NCI-H345 (cell line): ENCODE results near the gene CPNE6.

Experiments used
- DNase-seq: peaks from one replicate; lab custom pipeline; 2025; lab: John Stamatoyannopoulos, UW

Gene CPNE6

GRCh38 chr14:24054646-24055045 lies 16.7 kb upstream of the CPNE6 start:
- no peak for DNase-seq

GRCh38 chr14:24055971-24056799 lies 15.2 kb upstream of the CPNE6 start:
- DNase-seq: no peak

GRCh38 chr14:24056800-24057184 lies 14.6 kb upstream of the CPNE6 start:
- no peak for DNase-seq

- no peak for DNase-seq
Measured at GRCh38 chr14:24057271-24057670, 14.1 kb upstream of the CPNE6 start.

GRCh38 chr14:24057867-24058259 lies 13.5 kb upstream of the CPNE6 start:
- no peak for DNase-seq

- peak; percentile 73 for DNase-seq
Measured at GRCh38 chr14:24058260-24058950, 13.0 kb upstream of the CPNE6 start.

- no peak for DNase-seq
Measured at GRCh38 chr14:24058951-24059475, 12.3 kb upstream of the CPNE6 start.

GRCh38 chr14:24059841-24060388 lies 11.4 kb upstream of the CPNE6 start:
- DNase-seq: no peak

GRCh38 chr14:24060443-24060842 lies 10.9 kb upstream of the CPNE6 start:
- DNase-seq: no peak

- DNase-seq: no peak
Measured at GRCh38 chr14:24060984-24061913, 10.1 kb upstream of the CPNE6 start.

- no peak for DNase-seq
Measured at GRCh38 chr14:24062216-24062980, 9.0 kb upstream of the CPNE6 start.

GRCh38 chr14:24063263-24063836 lies 8.0 kb upstream of the CPNE6 start:
- no peak for DNase-seq

GRCh38 chr14:24064091-24064795 lies 7.1 kb upstream of the CPNE6 start:
- DNase-seq: no peak

GRCh38 chr14:24064856-24065255 lies 6.5 kb upstream of the CPNE6 start:
- no peak for DNase-seq

GRCh38 chr14:24065408-24065807 lies 6.0 kb upstream of the CPNE6 start:
- DNase-seq: no peak

GRCh38 chr14:24066496-24067132 lies 4.7 kb upstream of the CPNE6 start:
- no peak for DNase-seq

- DNase-seq: no peak
Measured at GRCh38 chr14:24067133-24068082, 4.0 kb upstream of the CPNE6 start.

- DNase-seq: no peak
Measured at GRCh38 chr14:24068711-24069410, 2.5 kb upstream of the CPNE6 start.
